K562 (cell line): Measurements from ENCODE around the gene LRGUK.

ENCODE experiments used
- CBFB ChIP-seq: sonication (generic); formaldehyde crosslinking; IDR thresholded peaks from 2 replicates; pipeline ENCODE4 v1.4.0; 2020; ENCODE audit warnings: mild to moderate bottlenecking, missing genetic modification reagents
- CTCF ChIP-seq, 3 experiments: IDR thresholded peaks in 2 of 3; conservative IDR thresholded peaks in 1 of 3; 2 replicates each; pipeline ENCODE4 v1.5.1; 2011 to 2012; ENCODE audit warnings: low read length in 3 of 3, mild to moderate bottlenecking in 3 of 3, control low read depth in 2 of 3, improper control_type of control experiment in 1 of 3, inconsistent platforms in 1 of 3, low read depth in 1 of 3, mixed read lengths in 1 of 3, moderate library complexity in 1 of 3; ENCODE audit not compliant: insufficient read depth in 2 of 3
- HOMEZ ChIP-seq: fragments of 250-450 bp; sonication (Bioruptor Pico); IDR thresholded peaks from 2 replicates; pipeline ENCODE4 v1.4.0; 2020; ENCODE audit warnings: mild to moderate bottlenecking, moderate library complexity
- IRF9 ChIP-seq: fragments of 450-650 bp; IDR thresholded peaks from 2 replicates; pipeline ENCODE4 v1.6.1; 2016; ENCODE audit warnings: missing biosample characterization, missing genetic modification characterization
- KDM5B ChIP-seq: fragments of 200-600 bp; sonication (generic); IDR thresholded peaks from 2 replicates; pipeline ENCODE4 v1.6.1; 2012; ENCODE audit warnings: low read depth, mild to moderate bottlenecking, moderate library complexity, low read length, control low read depth, inconsistent platforms; ENCODE audit not compliant: insufficient replicate concordance
- MTA1 ChIP-seq: fragments of 450-650 bp; IDR thresholded peaks from 2 replicates; pipeline ENCODE4 v1.6.1; 2017; ENCODE audit warnings: borderline replicate concordance
- POLR2A ChIP-seq: fragments of 450-650 bp; conservative IDR thresholded peaks from 2 replicates; pipeline ENCODE4 v1.6.1; 2016
- POLR2AphosphoS5 ChIP-seq: IDR thresholded peaks from 2 replicates; pipeline ENCODE4 v1.6.1; 2011; ENCODE audit warnings: mild to moderate bottlenecking, low read depth, low read length, moderate library complexity; ENCODE audit not compliant: control insufficient read depth, insufficient read depth
- SAP30 ChIP-seq: fragments of 200-600 bp; sonication (generic); IDR thresholded peaks from 2 replicates; pipeline ENCODE4 v1.6.1; 2012; ENCODE audit warnings: borderline replicate concordance, low read depth, mild to moderate bottlenecking, moderate library complexity, low read length, control low read depth, inconsistent platforms; ENCODE audit not compliant: insufficient read depth, poor library complexity, severe bottlenecking
- ZNF217 ChIP-seq: sonication (generic); formaldehyde crosslinking; IDR thresholded peaks from 2 replicates; pipeline ENCODE4 v1.8.0; 2022; ENCODE audit warnings: mild to moderate bottlenecking, missing genetic modification reagents
- ZNF274 ChIP-seq: IDR thresholded peaks from 2 replicates; pipeline ENCODE4 v1.6.1; 2011; ENCODE audit warnings: low read depth, mild to moderate bottlenecking, low read length, moderate library complexity, borderline replicate concordance

DNA sequence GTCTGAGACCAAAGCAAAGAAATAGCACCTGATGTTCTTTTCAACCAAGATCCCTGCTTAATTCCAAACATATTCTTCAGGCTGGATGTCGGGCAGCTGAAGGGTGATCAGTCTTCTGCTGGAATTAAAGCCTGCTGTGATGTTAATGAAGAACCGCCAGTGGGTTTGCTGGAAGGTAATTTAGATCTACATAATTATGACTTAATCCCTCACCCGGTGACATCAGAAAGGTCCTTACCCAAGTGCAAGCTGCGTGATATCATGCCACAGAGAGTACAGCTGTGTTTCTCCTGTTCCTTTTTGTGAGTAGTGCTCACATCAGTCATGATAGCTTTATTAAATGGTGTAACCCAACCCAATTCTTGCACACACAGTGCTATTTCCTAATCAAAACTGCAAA lies 29.1 kb upstream of the LRGUK start:
- TF ChIP-seq SAP30 (no peak), POLR2A (no peak), ZNF217 (no peak), IRF9 (tag) (no peak), HOMEZ (no peak), CTCF (IDR thresholded peaks at IDR 0.05 in 2 of 3, conservative IDR thresholded peaks at IDR 0.05 in 1 of 3; ENCODE audit: insufficient read depth in 2 of 3, low read depth in 1 of 3, low read length in 3 of 3) (no peak), KDM5B (no peak), CBFB (CRISPR knock-in tag) (no peak), POLR2AphosphoS5 (no peak), ZNF274 (no peak), MTA1 (no peak)
